ENCODE measurements around the gene UNCX. TPM values are rescaled to one million over a fixed set of nuclear protein-coding genes. Genes with fewer than 3 reads are reported as not detected.

Gene UNCX
- polyA plus RNA-seq (2011; rRNA removed), result not detected in 2 replicates
- not detected in 2 replicates for polyA minus RNA-seq (2011; rRNA and poly(A)+ RNA removed)

DNA sequence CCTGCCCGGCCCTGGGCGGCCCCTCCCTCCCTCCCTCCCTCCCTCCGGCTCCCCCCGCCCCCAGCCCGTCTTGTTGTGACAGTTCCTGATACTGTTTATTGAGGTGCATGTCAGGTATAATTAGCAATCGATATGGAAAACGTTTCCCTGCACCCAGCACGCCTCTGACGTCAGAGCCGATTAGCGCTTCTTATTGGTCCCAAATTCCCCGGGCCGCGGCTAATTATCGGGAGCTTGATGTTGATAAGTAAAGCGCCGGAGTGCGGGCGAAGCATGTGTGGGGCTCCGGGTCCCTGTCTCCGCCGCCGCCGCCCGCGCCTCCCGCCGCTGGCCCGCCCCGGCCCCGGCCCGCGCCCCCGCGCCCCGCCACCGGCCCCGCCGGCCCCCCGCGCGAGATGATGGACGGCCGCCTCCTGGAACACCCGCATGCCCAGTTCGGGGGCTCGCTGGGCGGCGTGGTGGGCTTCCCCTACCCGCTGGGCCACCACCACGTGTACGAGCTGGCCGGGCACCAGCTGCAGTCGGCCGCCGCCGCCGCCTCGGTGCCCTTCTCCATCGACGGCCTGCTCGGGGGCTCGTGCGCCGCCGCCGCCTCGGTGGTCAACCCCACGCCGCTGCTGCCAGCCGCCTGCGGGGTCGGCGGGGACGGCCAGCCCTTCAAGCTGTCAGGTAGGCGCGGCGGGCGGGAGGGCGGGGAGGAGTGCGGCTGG, at the start of gene UNCX:
Gene UNCX, plus strand, starts transcription at position 250 of the 710 bp plus-strand sequence. Its CDS starts 146 bp downstream, at position 396.
- TF ChIP-seq, protein P1, sequence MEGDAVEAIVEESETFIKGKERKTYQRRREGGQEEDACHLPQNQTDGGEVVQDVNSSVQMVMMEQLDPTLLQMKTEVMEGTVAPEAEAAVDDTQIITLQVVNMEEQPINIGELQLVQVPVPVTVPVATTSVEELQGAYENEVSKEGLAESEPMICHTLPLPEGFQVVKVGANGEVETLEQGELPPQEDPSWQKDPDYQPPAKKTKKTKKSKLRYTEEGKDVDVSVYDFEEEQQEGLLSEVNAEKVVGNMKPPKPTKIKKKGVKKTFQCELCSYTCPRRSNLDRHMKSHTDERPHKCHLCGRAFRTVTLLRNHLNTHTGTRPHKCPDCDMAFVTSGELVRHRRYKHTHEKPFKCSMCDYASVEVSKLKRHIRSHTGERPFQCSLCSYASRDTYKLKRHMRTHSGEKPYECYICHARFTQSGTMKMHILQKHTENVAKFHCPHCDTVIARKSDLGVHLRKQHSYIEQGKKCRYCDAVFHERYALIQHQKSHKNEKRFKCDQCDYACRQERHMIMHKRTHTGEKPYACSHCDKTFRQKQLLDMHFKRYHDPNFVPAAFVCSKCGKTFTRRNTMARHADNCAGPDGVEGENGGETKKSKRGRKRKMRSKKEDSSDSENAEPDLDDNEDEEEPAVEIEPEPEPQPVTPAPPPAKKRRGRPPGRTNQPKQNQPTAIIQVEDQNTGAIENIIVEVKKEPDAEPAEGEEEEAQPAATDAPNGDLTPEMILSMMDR (IDR thresholded peaks at IDR 0.05; ENCODE audit: low read depth, low read length), result no peak
- CTCF ChIA-PET, result no interaction called here
- no peak for DNase-seq (ENCODE audit: low read depth, low spot score)
- peaks cover 28% of the 10 kb centered on the region; the same call in 1 of the 2 replicates for H3K9me3 ChIP-seq (ENCODE audit: control insufficient read depth, insufficient read depth, low read length)
- no peak within 1 kb of the TSS for H3K4me3 ChIP-seq (ENCODE audit: low read depth, low read length)
- POLR2A ChIA-PET, result no interaction called here
- H3K27ac ChIP-seq (ENCODE audit: low read depth, low read length), result no peak within 1 kb of the TSS
- peaks cover 68% of the 10 kb centered on the region for H3K27me3 ChIP-seq (ENCODE audit: control insufficient read depth, insufficient read depth, low read length)

- H3K27ac ChIP-seq (ENCODE audit: low read depth, low read length), result no peak overlapping the region
- no peak overlapping the region for H3K4me3 ChIP-seq (ENCODE audit: low read depth, low read length)
- DNase-seq (ENCODE audit: low read depth, low spot score), result no peak
- POLR2A ChIA-PET, result no interaction called here
- TF ChIP-seq, protein P1 (IDR thresholded peaks at IDR 0.05; ENCODE audit: low read depth, low read length), result no peak
- peaks cover 7% of the 10 kb centered on the region for H3K27me3 ChIP-seq (ENCODE audit: control insufficient read depth, insufficient read depth, low read length)
- CTCF ChIA-PET, result interaction anchor here (1.2 to 2.0 kb wide), 2 partner anchors 10 to 11 kb away, joined by 4 to 15 read pairs; no protein-coding TSS in a partner anchor
- no peaks in the 10 kb centered on the region; the same call in 1 of the 2 replicates for H3K9me3 ChIP-seq (ENCODE audit: control insufficient read depth, insufficient read depth, low read length)
Observed at GRCh38 chr7:1187127-1187526, 45.5 kb upstream of the UNCX start.

- Histone ChIP-seq H3K4me3 (ENCODE audit: low read depth, low read length) (no peak overlapping the region), H3K9me3 (ENCODE audit: control insufficient read depth, insufficient read depth, low read length) (no peaks in the 10 kb centered on the region; the same call in 1 of the 2 replicates), H3K27ac (ENCODE audit: low read depth, low read length) (no peak overlapping the region), H3K27me3 (ENCODE audit: control insufficient read depth, insufficient read depth, low read length) (peaks cover 9% of the 10 kb centered on the region)
- ChIA-PET CTCF (no interaction called here), POLR2A (no interaction called here)
- TF ChIP-seq, protein P1 (IDR thresholded peaks at IDR 0.05; ENCODE audit: low read depth, low read length), result no peak
- no peak for DNase-seq (ENCODE audit: low read depth, low spot score)
Observed at GRCh38 chr7:1188720-1189294, 43.9 kb upstream of the UNCX start.

GRCh38 chr7:1189986-1190772, 42.5 kb upstream of the UNCX start:
- POLR2A ChIA-PET, result no interaction called here
- no peak for DNase-seq (ENCODE audit: low read depth, low spot score)
- no peaks in the 10 kb centered on the region; the same call in 1 of the 2 replicates for H3K9me3 ChIP-seq (ENCODE audit: control insufficient read depth, insufficient read depth, low read length)
- no peak overlapping the region for H3K27ac ChIP-seq (ENCODE audit: low read depth, low read length)
- TF ChIP-seq, protein P1 (IDR thresholded peaks at IDR 0.05; ENCODE audit: low read depth, low read length), result no peak
- H3K27me3 ChIP-seq (ENCODE audit: control insufficient read depth, insufficient read depth, low read length), result peaks cover 8% of the 10 kb centered on the region
- CTCF ChIA-PET, result interaction anchor here (3.8 kb wide), 1 partner anchor 7 kb away, joined by 26 read pairs; no protein-coding TSS in a partner anchor
- H3K4me3 ChIP-seq (ENCODE audit: low read depth, low read length), result no peak overlapping the region
